PFSK-1 (cell line): Measurements from ENCODE around the gene PTPRM.

ENCODE experiments used
- POLR2AphosphoS5 ChIP-seq: IDR thresholded peaks from 2 replicates; pipeline ENCODE4 v1.6.1; 2012; ENCODE audit warnings: low read depth, mild to moderate bottlenecking, control low read depth, low read length, moderate library complexity
- REST ChIP-seq, 2 experiments: IDR thresholded peaks; 2 replicates each; pipeline versions ENCODE4 v1.6.1 to v1.8.0; 2011 to 2012; ENCODE audit warnings: low read depth in 2 of 2, low read length in 2 of 2, control low read depth in 1 of 2, inconsistent platforms in 1 of 2, mild to moderate bottlenecking in 1 of 2, moderate library complexity in 1 of 2; ENCODE audit not compliant: insufficient read depth in 1 of 2
- TAF1 ChIP-seq: IDR thresholded peaks from 2 replicates; pipeline ENCODE4 v1.6.1; 2012; ENCODE audit warnings: low read length, control low read depth, borderline replicate concordance; ENCODE audit not compliant: insufficient read depth

- no peak for TF ChIP-seq POLR2AphosphoS5
- no peak for TF ChIP-seq REST (IDR thresholded peaks at IDR 0.05; ENCODE audit: insufficient read depth in 1 of 2, low read depth in 2 of 2, low read length in 2 of 2)
- no peak for TF ChIP-seq TAF1
These were observed 695.1 kb downstream of the PTPRM start for GRCh38 chr18:8262221-8262620.
